PFSK-1 (cell line): Measurements from ENCODE around the gene TRPV3.

ENCODE experiments used
- POLR2AphosphoS5 ChIP-seq: IDR thresholded peaks from 2 replicates; pipeline ENCODE4 v1.6.1; 2012; ENCODE audit warnings: low read depth, mild to moderate bottlenecking, control low read depth, low read length, moderate library complexity
- SIN3A ChIP-seq: IDR thresholded peaks from 2 replicates; pipeline ENCODE4 v1.6.1; 2012; ENCODE audit warnings: mild to moderate bottlenecking, low read length, moderate library complexity, borderline replicate concordance; ENCODE audit not compliant: insufficient read depth
- TAF1 ChIP-seq: IDR thresholded peaks from 2 replicates; pipeline ENCODE4 v1.6.1; 2012; ENCODE audit warnings: low read length, control low read depth, borderline replicate concordance; ENCODE audit not compliant: insufficient read depth

- no peak for TF ChIP-seq SIN3A
- TF ChIP-seq TAF1, result no peak
- no peak for TF ChIP-seq POLR2AphosphoS5
Measured at GRCh38 chr17:3574231-3574630, 16.6 kb upstream of the TRPV3 start.
